ENCODE data around the gene ADAMTS17. TPM values are rescaled to one million over a fixed set of nuclear protein-coding genes. Genes with fewer than 3 reads are reported as not detected.

ADAMTS17 gene
- total RNA-seq, 1 experiment from 2014 or later: 0.15 TPM

DNA sequence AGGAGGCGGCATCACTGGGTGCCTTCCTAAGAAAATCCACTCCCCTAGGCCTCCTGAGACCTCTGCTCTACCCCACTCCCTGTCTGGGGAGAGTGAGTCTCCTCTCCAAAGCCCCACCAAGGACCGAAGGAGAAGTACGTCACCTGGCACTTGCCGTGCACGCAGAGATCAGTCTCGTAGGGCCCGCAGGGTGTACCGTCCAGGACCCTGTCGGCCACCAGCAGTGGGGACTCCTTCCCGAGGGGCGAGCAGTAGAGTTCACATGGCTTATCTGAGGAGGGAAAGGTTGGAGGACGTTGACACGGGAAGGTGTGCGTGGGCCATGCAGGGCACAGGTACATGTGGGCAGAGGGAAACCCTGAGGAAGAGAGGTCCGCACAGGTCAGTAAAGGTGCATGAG is 232.9 kb downstream of the ADAMTS17 start:
- no peaks in the 10 kb centered on the region for H3K4me1 ChIP-seq (ENCODE audit: insufficient read depth, low read length, poor library complexity, severe bottlenecking)
- ChIA-PET CTCF (no interaction called here), POLR2A (ENCODE audit: low non-redundant PET) (no interaction called here)
- peaks cover 2% of the 10 kb centered on the region for H3K9me3 ChIP-seq (ENCODE audit: low read depth, low read length, poor library complexity, severe bottlenecking)
- no peak overlapping the region for H3K27ac ChIP-seq (ENCODE audit: low read depth, low read length, poor library complexity, severe bottlenecking)
- no peaks in the 10 kb centered on the region for H3K36me3 ChIP-seq (ENCODE audit: insufficient read depth, low read length, poor library complexity, severe bottlenecking)
- DNase-seq (ENCODE audit: low spot score): no peak
- no TSS peak for BruUV-seq (replicated peaks)
- H3K27me3 ChIP-seq (replicated peaks; ENCODE audit: insufficient read depth, low read depth, low read length, poor library complexity): no peaks in the 10 kb centered on the region
- intact Hi-C loops (cut with micrococcal nuclease; ENCODE audit: unreplicated experiment): no loop called here
- TF ChIP-seq EZH2 (IDR thresholded peaks at IDR 0.05; ENCODE audit: borderline replicate concordance, low read depth, low read length, poor library complexity, severe bottlenecking): no peak
- H3K4me3 ChIP-seq (ENCODE audit: low read depth, low read length, poor library complexity, severe bottlenecking): no peak overlapping the region

DNA sequence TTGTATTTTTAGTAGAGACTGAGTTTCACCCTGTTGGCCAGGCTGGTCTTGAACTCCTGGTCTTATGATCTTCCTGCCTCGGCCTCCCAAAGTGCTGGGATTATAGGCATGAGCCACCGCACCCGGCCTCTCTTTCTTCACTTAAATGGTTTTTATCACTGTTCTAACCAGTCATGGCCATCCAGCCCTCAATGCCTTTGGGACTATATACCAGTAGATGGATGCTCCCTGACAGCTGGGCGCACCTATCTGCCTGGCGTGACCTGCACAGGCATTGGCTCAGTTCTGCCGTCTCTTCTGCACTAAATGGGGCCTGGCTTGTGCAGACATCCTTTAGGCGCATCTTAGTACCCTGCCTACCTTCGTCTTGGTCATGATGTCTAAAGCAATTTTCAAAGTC is 233.4 kb downstream of the ADAMTS17 start:
- no peaks in the 10 kb centered on the region for H3K27me3 ChIP-seq (replicated peaks; ENCODE audit: insufficient read depth, low read depth, low read length, poor library complexity)
- no peaks in the 10 kb centered on the region for H3K36me3 ChIP-seq (ENCODE audit: insufficient read depth, low read length, poor library complexity, severe bottlenecking)
- CTCF ChIA-PET: no interaction called here
- intact Hi-C loops (cut with micrococcal nuclease; ENCODE audit: unreplicated experiment): no loop called here
- no TSS peak for BruUV-seq (replicated peaks)
- POLR2A ChIA-PET (ENCODE audit: low non-redundant PET): no interaction called here
- DNase-seq (ENCODE audit: low spot score): no peak
- peaks cover 2% of the 10 kb centered on the region for H3K9me3 ChIP-seq (ENCODE audit: low read depth, low read length, poor library complexity, severe bottlenecking)
- H3K27ac ChIP-seq (ENCODE audit: low read depth, low read length, poor library complexity, severe bottlenecking): no peak overlapping the region
- H3K4me1 ChIP-seq (ENCODE audit: insufficient read depth, low read length, poor library complexity, severe bottlenecking): no peaks in the 10 kb centered on the region
- TF ChIP-seq CTCF (conservative IDR thresholded peaks at IDR 0.05; ENCODE audit: low read depth, low read length) (no peak), EZH2 (IDR thresholded peaks at IDR 0.05; ENCODE audit: borderline replicate concordance, low read depth, low read length, poor library complexity, severe bottlenecking) (no peak)
- H3K4me3 ChIP-seq (ENCODE audit: low read depth, low read length, poor library complexity, severe bottlenecking): no peak overlapping the region

DNA sequence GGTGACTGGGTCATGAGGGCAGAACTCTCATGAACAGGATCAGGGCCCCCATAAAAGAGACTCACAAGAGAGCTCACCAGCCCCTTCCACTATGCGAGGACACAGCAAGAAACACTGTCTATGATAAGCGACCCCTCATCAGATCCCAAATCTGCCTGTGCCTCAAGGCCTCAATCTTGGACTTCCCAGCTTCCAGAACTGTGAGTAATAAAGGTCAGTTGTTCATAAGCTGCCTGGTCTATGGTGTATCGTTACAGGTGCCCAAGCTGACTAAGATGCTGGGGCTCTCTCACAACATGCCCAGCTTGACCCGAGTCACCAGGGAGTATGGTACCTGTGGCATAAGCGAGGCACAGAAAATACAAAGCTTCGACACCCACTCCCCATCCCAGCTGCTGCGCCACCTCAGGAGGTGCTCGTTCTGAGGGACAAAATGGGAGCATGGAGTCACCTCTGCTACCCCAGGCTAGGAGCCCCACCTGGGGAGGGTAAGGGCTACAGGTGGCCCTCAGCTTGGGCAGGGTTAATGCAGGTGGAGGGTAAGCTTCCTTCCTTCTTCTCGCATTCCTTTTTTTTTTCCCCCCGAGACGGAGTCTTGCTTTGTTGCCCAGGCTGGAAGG is 234.1 kb downstream of the ADAMTS17 start:
- no TSS peak for BruUV-seq (replicated peaks)
- CTCF ChIA-PET: no interaction called here

More for the DNA sequence above, 234.1 kb downstream of the ADAMTS17 start:
- POLR2A ChIA-PET (ENCODE audit: low non-redundant PET): no interaction called here
- Histone ChIP-seq H3K4me3 (ENCODE audit: low read depth, low read length, poor library complexity, severe bottlenecking) (no peak overlapping the region), H3K4me1 (ENCODE audit: insufficient read depth, low read length, poor library complexity, severe bottlenecking) (no peaks in the 10 kb centered on the region), H3K27ac (ENCODE audit: low read depth, low read length, poor library complexity, severe bottlenecking) (no peak overlapping the region), H3K27me3 (replicated peaks; ENCODE audit: insufficient read depth, low read depth, low read length, poor library complexity) (no peaks in the 10 kb centered on the region), H3K9me3 (ENCODE audit: low read depth, low read length, poor library complexity, severe bottlenecking) (peaks cover 4% of the 10 kb centered on the region), H3K36me3 (ENCODE audit: insufficient read depth, low read length, poor library complexity, severe bottlenecking) (no peaks in the 10 kb centered on the region)
- TF ChIP-seq EZH2 (IDR thresholded peaks at IDR 0.05; ENCODE audit: borderline replicate concordance, low read depth, low read length, poor library complexity, severe bottlenecking) (no peak), CTCF (conservative IDR thresholded peaks at IDR 0.05; ENCODE audit: low read depth, low read length) (no peak)
- DNase-seq (ENCODE audit: low spot score): no peak
- intact Hi-C loops (cut with micrococcal nuclease; ENCODE audit: unreplicated experiment): no loop called here
